PC-3 (cell line): ENCODE results near the gene SLC22A6.

Experiments used
- CTCF ChIP-seq: fragments of 300-600 bp; sonication (generic); conservative IDR thresholded peaks from 2 replicates; pipeline ENCODE4 v1.5.1; 2017; ENCODE audit warnings: antibody characterized with exemption, low read depth, mild to moderate bottlenecking, low read length
- EZH2 ChIP-seq: fragments of 300-600 bp; sonication (generic); IDR thresholded peaks from one replicate; pipeline ENCODE4 v1.6.1; 2017; ENCODE audit warnings: antibody characterized with exemption, mild to moderate bottlenecking, low read length; ENCODE audit not compliant: unreplicated experiment

DNA sequence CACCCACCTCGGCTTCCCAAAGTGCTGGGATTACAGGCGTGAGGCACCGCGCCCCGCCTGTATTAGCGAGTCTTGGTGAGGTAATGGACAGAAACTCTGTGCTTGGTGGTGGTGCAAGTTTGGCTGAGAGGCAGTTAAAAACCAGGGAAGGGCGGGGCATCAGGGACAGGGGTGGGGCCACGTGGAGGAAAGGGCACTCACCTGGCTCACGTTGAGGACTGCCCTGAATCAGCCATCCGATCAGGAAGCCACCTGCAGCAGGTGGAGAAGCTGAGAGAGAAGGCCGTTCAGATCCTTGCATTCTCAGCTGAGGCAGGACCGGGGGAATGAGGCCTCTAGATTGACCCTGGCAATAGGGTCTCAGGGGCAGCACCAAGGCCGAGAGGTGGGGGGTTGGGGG, 51.5 kb downstream of the SLC22A6 start:
- TF ChIP-seq EZH2 (no peak), CTCF (no peak)
